Mammary microvascular endothelial cell (primary cell): ENCODE measurements around the gene MED9. TPM values are rescaled to one million over a fixed set of nuclear protein-coding genes. Genes with fewer than 3 reads are reported as not detected.

Source experiments
- total RNA-seq: library from RNA; depleted of rRNA; stranded (reverse); fragments of >200 nt; gene quantifications from 2 replicates; pipeline ENCODE4 v1.2.3, GENCODE V29; 2015

MED9 gene, protein sequence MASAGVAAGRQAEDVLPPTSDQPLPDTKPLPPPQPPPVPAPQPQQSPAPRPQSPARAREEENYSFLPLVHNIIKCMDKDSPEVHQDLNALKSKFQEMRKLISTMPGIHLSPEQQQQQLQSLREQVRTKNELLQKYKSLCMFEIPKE
- 10.1 and 14.1 TPM in 2 replicates for total RNA-seq

DNA sequence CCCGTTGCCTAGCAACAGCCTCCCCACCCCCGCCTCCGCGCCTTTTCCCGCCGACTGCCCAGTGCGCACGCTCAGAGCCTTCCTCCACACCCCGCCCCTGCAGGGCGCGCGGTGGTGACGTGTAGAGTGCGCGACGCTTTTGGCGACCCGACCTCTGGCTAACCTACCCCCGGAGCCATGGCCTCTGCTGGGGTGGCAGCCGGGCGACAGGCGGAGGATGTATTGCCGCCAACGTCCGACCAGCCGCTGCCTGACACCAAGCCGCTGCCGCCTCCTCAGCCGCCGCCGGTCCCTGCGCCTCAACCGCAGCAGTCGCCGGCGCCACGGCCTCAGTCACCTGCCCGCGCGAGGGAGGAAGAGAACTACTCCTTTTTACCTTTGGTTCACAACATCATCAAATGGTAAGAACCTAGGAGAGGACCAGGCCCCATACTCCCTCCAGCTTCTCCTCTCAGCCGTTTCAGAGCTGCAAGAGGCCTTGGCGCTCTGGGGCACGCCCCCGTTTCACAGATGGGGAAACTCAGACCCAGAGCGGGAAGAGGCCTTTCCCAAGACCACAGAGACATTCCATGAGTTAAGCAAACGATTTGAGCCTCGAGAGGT lies at the start of gene MED9:
TSS of gene MED9 (plus strand) at position 136 of the 603 bp plus-strand sequence. CDS start at position 178, 42 bp downstream.

GRCh38 chr17:17496189-17497064 lies 19.6 kb downstream of the MED9 start, which contains the start of gene RASD1:
TSS of gene RASD1 (minus strand) at chr17:17496395. CDS start at chr17:17496181, 214 bp downstream.

Other genes starting within 250 kb of the MED9 start
- 40.2 and 40.8 TPM in 2 replicates for gene FLCN, start 239.8 kb upstream of the MED9 start, total RNA-seq
- 109 and 115 TPM in 2 replicates for gene COPS3, start 195.8 kb upstream of the MED9 start, total RNA-seq
- gene NT5M, start 173.6 kb upstream of the MED9 start, total RNA-seq = 0.40 and 1.4 TPM in 2 replicates
- gene RASD1, start 19.4 kb downstream of the MED9 start, total RNA-seq = 3.8 TPM in 2 replicates
- gene PEMT, start 114.7 kb downstream of the MED9 start, total RNA-seq = 31.1 and 45.5 TPM in 2 replicates
- 11.4 and 15.6 TPM in 2 replicates for gene RAI1, start 204.5 kb downstream of the MED9 start, total RNA-seq